ENCODE data around the gene TEX51. TPM values are rescaled to one million over a fixed set of nuclear protein-coding genes. Genes with fewer than 3 reads are reported as not detected.

Gene TEX51
- polyA plus RNA-seq, 1 experiment = not detected

DNA sequence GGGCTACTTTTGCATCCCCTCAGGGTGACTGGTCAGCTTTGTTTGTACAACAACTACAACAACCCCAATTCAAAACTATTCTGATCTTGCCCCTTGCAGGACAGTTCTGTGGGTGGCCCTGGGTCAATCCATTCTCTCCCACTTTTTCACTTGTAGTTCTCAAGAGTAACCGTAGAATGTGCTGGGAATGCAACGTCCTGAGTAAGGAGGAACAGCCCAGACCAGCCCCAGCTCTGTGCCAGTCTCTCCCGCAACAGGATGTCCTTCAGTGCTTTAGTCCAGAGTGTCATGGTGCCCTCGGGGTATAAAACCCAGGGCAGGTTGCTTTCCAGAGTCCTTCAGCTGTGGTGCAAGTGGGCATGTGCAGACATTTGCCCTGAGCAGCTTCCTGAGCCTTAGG is 22.1 kb upstream of the TEX51 start:
- ChIA-PET POLR2A (no interaction called here), CTCF (no interaction called here)
- Histone ChIP-seq H3K4me3 (ENCODE audit: low read depth, low read length) (no peak overlapping the region), H3K27ac (ENCODE audit: low read depth, low read length) (no peak overlapping the region), H3K9me3 (ENCODE audit: control insufficient read depth, insufficient read depth, low read length) (peaks cover 7% of the 10 kb centered on the region; the same call in 1 of the 2 replicates), H3K27me3 (ENCODE audit: control insufficient read depth, insufficient read depth, low read length) (no peaks in the 10 kb centered on the region)
- TF ChIP-seq, protein P1, sequence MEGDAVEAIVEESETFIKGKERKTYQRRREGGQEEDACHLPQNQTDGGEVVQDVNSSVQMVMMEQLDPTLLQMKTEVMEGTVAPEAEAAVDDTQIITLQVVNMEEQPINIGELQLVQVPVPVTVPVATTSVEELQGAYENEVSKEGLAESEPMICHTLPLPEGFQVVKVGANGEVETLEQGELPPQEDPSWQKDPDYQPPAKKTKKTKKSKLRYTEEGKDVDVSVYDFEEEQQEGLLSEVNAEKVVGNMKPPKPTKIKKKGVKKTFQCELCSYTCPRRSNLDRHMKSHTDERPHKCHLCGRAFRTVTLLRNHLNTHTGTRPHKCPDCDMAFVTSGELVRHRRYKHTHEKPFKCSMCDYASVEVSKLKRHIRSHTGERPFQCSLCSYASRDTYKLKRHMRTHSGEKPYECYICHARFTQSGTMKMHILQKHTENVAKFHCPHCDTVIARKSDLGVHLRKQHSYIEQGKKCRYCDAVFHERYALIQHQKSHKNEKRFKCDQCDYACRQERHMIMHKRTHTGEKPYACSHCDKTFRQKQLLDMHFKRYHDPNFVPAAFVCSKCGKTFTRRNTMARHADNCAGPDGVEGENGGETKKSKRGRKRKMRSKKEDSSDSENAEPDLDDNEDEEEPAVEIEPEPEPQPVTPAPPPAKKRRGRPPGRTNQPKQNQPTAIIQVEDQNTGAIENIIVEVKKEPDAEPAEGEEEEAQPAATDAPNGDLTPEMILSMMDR (IDR thresholded peaks at IDR 0.05; ENCODE audit: low read depth, low read length) = no peak
- no peak for DNase-seq (ENCODE audit: low read depth, low spot score)

DNA sequence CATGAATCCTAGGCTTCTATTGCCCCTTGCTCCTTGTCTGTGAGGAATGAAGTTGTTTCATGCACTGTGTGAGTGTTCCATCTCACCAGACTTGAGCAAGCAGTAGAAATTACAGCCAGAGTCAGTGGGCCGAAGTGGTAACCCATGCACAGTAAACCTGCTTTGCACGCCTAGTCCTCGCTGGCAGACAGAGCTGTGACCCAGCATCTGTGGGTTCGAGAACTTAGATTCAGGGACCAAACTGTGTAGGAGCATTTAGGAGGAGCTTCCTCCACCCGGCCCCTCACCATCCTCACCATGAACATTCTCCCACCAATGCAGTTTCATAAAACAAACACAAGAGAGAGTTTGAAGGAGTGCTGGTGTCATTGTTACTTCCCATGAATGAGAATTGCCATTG is 21.6 kb upstream of the TEX51 start:
- CTCF ChIA-PET = interaction anchor here (0.6 kb wide), 1 partner anchor 9 kb away, joined by 3 read pairs; no protein-coding TSS in a partner anchor

DNA sequence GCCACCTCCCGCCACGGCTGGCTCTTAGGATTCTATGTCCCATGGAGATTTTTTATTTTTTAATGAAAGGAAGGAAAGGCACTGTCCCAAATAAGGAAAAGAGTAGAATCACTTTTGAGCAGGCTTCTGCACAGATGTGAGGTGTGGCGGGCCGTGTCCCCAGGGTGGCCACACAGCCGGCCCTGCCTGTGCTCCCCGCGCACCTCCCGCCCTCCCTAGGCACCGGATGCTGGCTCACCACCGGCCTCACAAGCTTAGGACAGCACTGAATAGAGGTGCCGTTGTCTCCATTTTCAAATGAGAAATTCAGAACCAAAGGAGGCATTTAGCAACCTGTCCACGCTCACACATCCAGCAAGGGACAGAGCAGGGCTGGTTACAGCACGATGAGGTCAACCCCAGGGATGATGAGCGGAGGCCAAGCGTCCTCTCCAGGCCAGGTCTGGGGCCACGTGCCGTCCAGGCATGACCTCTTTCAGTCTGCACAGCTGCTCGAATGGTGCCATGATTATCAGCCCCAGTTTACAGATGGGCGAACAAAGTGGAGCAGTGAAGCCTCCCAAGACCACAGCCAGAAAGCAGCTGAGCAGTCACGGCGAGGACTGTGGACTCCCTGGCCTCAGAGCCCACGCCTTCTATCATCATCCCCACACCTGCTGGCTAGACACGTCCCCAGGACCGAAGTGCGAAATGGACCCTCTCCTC is 20.7 kb upstream of the TEX51 start:
- ChIA-PET CTCF (no interaction called here), POLR2A (no interaction called here)
- Histone ChIP-seq H3K27me3 (ENCODE audit: control insufficient read depth, insufficient read depth, low read length) (peaks cover 3% of the 10 kb centered on the region), H3K4me3 (ENCODE audit: low read depth, low read length) (no peak overlapping the region), H3K9me3 (ENCODE audit: control insufficient read depth, insufficient read depth, low read length) (peaks cover 7% of the 10 kb centered on the region; the same call in 1 of the 2 replicates), H3K27ac (ENCODE audit: low read depth, low read length) (no peak overlapping the region)
- TF ChIP-seq, protein P1 (IDR thresholded peaks at IDR 0.05; ENCODE audit: low read depth, low read length) = no peak
- no peak for DNase-seq (ENCODE audit: low read depth, low spot score)

More for the DNA sequence above, 21.6 kb upstream of the TEX51 start:
- H3K4me3 ChIP-seq (ENCODE audit: low read depth, low read length) = no peak overlapping the region
- peaks cover 7% of the 10 kb centered on the region; the same call in 1 of the 2 replicates for H3K9me3 ChIP-seq (ENCODE audit: control insufficient read depth, insufficient read depth, low read length)
- DNase-seq (ENCODE audit: low read depth, low spot score) = no peak
- H3K27me3 ChIP-seq (ENCODE audit: control insufficient read depth, insufficient read depth, low read length) = no peaks in the 10 kb centered on the region
- TF ChIP-seq, protein P1 (IDR thresholded peaks at IDR 0.05; ENCODE audit: low read depth, low read length) = no peak
- H3K27ac ChIP-seq (ENCODE audit: low read depth, low read length) = no peak overlapping the region
- POLR2A ChIA-PET = no interaction called here

DNA sequence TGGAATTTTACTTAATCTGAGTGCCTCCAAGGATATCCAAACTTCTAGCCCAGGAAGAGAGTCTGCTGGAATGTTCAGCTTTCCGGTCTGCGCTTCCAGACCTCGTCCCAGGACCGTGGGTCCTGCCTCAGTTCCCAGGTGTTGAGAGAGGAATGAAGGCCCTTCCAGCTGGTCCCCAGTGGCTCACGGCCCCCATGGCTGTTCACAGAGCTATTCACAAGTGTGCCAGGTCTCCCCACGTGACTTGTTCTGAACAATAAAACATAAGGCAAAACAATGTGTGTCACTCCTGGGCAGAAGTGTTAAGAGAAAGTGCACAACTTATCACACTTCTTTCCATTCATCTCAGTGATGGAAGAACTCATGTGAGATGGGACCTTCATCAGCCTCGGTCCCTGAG is 20.1 kb upstream of the TEX51 start:
- Histone ChIP-seq H3K27me3 (ENCODE audit: control insufficient read depth, insufficient read depth, low read length) (peaks cover 3% of the 10 kb centered on the region), H3K4me3 (ENCODE audit: low read depth, low read length) (no peak overlapping the region), H3K27ac (ENCODE audit: low read depth, low read length) (no peak overlapping the region), H3K9me3 (ENCODE audit: control insufficient read depth, insufficient read depth, low read length) (peaks cover 7% of the 10 kb centered on the region; the same call in 1 of the 2 replicates)
- DNase-seq (ENCODE audit: low read depth, low spot score) = no peak
- ChIA-PET CTCF (no interaction called here), POLR2A (no interaction called here)
- TF ChIP-seq, protein P1 (IDR thresholded peaks at IDR 0.05; ENCODE audit: low read depth, low read length) = no peak

Measured in AG04450 (cell line).